ENCODE results near the gene TMPRSS6. TPM values are rescaled to one million over a fixed set of nuclear protein-coding genes. Genes with fewer than 3 reads are reported as not detected.

The TMPRSS6 gene
- total and polyA plus RNA-seq, 8 donors = 0.25 to 1.5 (median 0.46) TPM; not detected in 4

GRCh38 chr22:37118083-37118482 lies 8.6 kb upstream of the TMPRSS6 start:
- Histone ChIP-seq H3K36me3 (no peaks in the 10 kb centered on the region), H3K9me3 (no peaks in the 10 kb centered on the region), H3K27me3 (peaks cover 0 to 25% (median 0%) of the 10 kb centered on the region in 3 donors), H3K4me1 (no peaks in the 10 kb centered on the region), H3K4me3 (no peak overlapping the region), H3K27ac (no peak overlapping the region)
- intact Hi-C loops (cut with DNase I; ENCODE audit: low total_unique reads) = no loop called here
- DNase-seq = no peak
- 80 to 85% (median 85%) methylated on average over 5 of the region's 5 CpGs for WGBS, 5 donors
- no peak for TF ChIP-seq POLR2AphosphoS5 (IDR thresholded peaks at IDR 0.05)
- TF ChIP-seq POLR2A (IDR thresholded peaks at IDR 0.05) = no peak
- no peak for TF ChIP-seq EP300 (IDR thresholded peaks at IDR 0.05)
- TF ChIP-seq CTCF (IDR thresholded peaks at IDR 0.05) = no peak

GRCh38 chr22:37117092-37117491 lies 7.6 kb upstream of the TMPRSS6 start:
- TF ChIP-seq POLR2AphosphoS5 (IDR thresholded peaks at IDR 0.05) (no peak), EP300 (IDR thresholded peaks at IDR 0.05) (no peak), CTCF (IDR thresholded peaks at IDR 0.05) (no peak), POLR2A (IDR thresholded peaks at IDR 0.05) (no peak)
- Histone ChIP-seq H3K27me3 (peaks cover 0 to 32% (median 0%) of the 10 kb centered on the region in 3 donors), H3K9me3 (no peaks in the 10 kb centered on the region), H3K36me3 (no peaks in the 10 kb centered on the region), H3K4me1 (no peaks in the 10 kb centered on the region), H3K4me3 (no peak overlapping the region), H3K27ac (no peak overlapping the region)
- 34 to 49% (median 42%) methylated on average over 4 of the region's 4 CpGs for WGBS, 5 donors
- no peak for DNase-seq
- intact Hi-C loops (cut with DNase I; ENCODE audit: low total_unique reads) = no loop called here

- Histone ChIP-seq H3K4me1 (no peaks in the 10 kb centered on the region), H3K36me3 (no peaks in the 10 kb centered on the region), H3K4me3 (no peak overlapping the region), H3K9me3 (no peaks in the 10 kb centered on the region), H3K27ac (no peak overlapping the region), H3K27me3 (peaks cover 0 to 37% (median 0%) of the 10 kb centered on the region in 3 donors)
- no peak for DNase-seq
- intact Hi-C loops (cut with DNase I; ENCODE audit: low total_unique reads) = no loop called here
- WGBS, 5 donors = 66 to 70% (median 69%) methylated on average over 11 of the region's 11 CpGs
- TF ChIP-seq POLR2AphosphoS5 (IDR thresholded peaks at IDR 0.05) (no peak), EP300 (IDR thresholded peaks at IDR 0.05) (no peak), CTCF (IDR thresholded peaks at IDR 0.05) (no peak), POLR2A (IDR thresholded peaks at IDR 0.05) (no peak)
Measured at GRCh38 chr22:37115032-37115431, 5.5 kb upstream of the TMPRSS6 start.

- intact Hi-C loops (cut with DNase I; ENCODE audit: low total_unique reads) = no loop called here
- no peaks in the 10 kb centered on the region for H3K9me3 ChIP-seq
- H3K4me1 ChIP-seq = no peaks in the 10 kb centered on the region
Measured at GRCh38 chr22:37113757-37114156, 4.2 kb upstream of the TMPRSS6 start.

More at GRCh38 chr22:37113757-37114156, 4.2 kb upstream of the TMPRSS6 start:
- peaks cover 0 to 40% (median 0%) of the 10 kb centered on the region in 3 donors for H3K27me3 ChIP-seq
- 68 to 79% (median 71%) methylated on average over 8 of the region's 8 CpGs for WGBS, 5 donors
- no peak overlapping the region for H3K4me3 ChIP-seq
- no peaks in the 10 kb centered on the region for H3K36me3 ChIP-seq
- DNase-seq = no peak
- no peak for TF ChIP-seq CTCF (IDR thresholded peaks at IDR 0.05)
- no peak for TF ChIP-seq EP300 (IDR thresholded peaks at IDR 0.05)
- TF ChIP-seq POLR2A (IDR thresholded peaks at IDR 0.05) = no peak
- no peak for TF ChIP-seq POLR2AphosphoS5 (IDR thresholded peaks at IDR 0.05)
- no peak overlapping the region for H3K27ac ChIP-seq

Data from stomach (tissue), 9 donors.